Testis (tissue), 3 donors: ENCODE results near the gene ZBTB17. TPM values are rescaled to one million over a fixed set of nuclear protein-coding genes. Genes with fewer than 3 reads are reported as not detected.
A peak's percentile ranks its signal among the peaks of the same experiment; 100 is the strongest.

Experiments
- DNase-seq: peaks from one replicate; pipeline ENCODE4 v3.0.0-alpha.2; 2019
- H3K27ac ChIP-seq, 2 donors: fragments of 200-600 bp; sonication (generic); one replicate each; pipeline ENCODE4 v1.5.1; 2019
- H3K27me3 ChIP-seq: fragments of 200-600 bp; sonication (generic); one replicate; pipeline ENCODE4 v1.5.1; 2019
- H3K36me3 ChIP-seq: fragments of 200-600 bp; sonication (generic); one replicate; pipeline ENCODE4 v1.5.1; 2017; ENCODE audit warnings: low read depth; ENCODE audit errors: missing control alignments
- H3K4me1 ChIP-seq: fragments of 200-600 bp; sonication (generic); one replicate; pipeline ENCODE4 v1.5.1; 2019
- H3K4me3 ChIP-seq, 2 donors: fragments of 200-600 bp; sonication (generic); one replicate each; pipeline ENCODE4 v1.5.1; 2017 to 2019
- H3K9me3 ChIP-seq: fragments of 200-600 bp; sonication (generic); one replicate; pipeline ENCODE4 v1.5.1; 2017
- POLR2A ChIP-seq: fragments of 450-650 bp; IDR thresholded peaks from one replicate; pipeline ENCODE4 v1.6.1; 2017; ENCODE audit warnings: antibody characterized with exemption, mild to moderate bottlenecking, moderate library complexity
- WGBS, 2 donors: methylation state at CpG; one replicate each; pipeline ENCODE4 v1.1.5; 2018; 5-methylcytosine and 5-hydroxymethylcytosine counted together
- intact Hi-C: fragments of 100-400 bp; cut with DNase I; formaldehyde crosslinking; loops from one replicate; pipeline ENCODE4 v1.15.1; 2023; ENCODE audit warnings: low total_unique reads
- polyA plus RNA-seq: library from polyadenylated mRNA; stranded (reverse); fragments of 350-450 nt; fragmentation: Illumina TruSeq; extraction: RNeasy Lipid Tissue Mini Kit (QIAGEN cat#74804); gene quantifications from one replicate; pipeline ENCODE4 v1.2.3, GENCODE V29; 2014; ENCODE audit warnings: low read depth, low replicate concordance; ENCODE audit not compliant: insufficient read depth
- total RNA-seq, 2 donors: library from RNA; depleted of rRNA; stranded (reverse); fragments of >200 nt; gene quantifications; one replicate each; pipeline ENCODE4 v1.2.3, GENCODE V29; 2016
- TF ChIP-seq, protein P1 (sequence below), 3 experiments: fragments of 450-650 bp in 2 of 3; fragments of 200-600 bp in 1 of 3; sonication (generic) in 1 of 3; IDR thresholded peaks; one replicate each; pipeline ENCODE4 v1.5.1; 2016 to 2019; ENCODE audit warnings: antibody characterized with exemption in 3 of 3, mild to moderate bottlenecking in 2 of 3, moderate library complexity in 1 of 3

ZBTB17 gene
- total and polyA plus RNA-seq, 3 donors from 2014 or later = 53.6 to 65.8 (median 60.2) TPM

DNA sequence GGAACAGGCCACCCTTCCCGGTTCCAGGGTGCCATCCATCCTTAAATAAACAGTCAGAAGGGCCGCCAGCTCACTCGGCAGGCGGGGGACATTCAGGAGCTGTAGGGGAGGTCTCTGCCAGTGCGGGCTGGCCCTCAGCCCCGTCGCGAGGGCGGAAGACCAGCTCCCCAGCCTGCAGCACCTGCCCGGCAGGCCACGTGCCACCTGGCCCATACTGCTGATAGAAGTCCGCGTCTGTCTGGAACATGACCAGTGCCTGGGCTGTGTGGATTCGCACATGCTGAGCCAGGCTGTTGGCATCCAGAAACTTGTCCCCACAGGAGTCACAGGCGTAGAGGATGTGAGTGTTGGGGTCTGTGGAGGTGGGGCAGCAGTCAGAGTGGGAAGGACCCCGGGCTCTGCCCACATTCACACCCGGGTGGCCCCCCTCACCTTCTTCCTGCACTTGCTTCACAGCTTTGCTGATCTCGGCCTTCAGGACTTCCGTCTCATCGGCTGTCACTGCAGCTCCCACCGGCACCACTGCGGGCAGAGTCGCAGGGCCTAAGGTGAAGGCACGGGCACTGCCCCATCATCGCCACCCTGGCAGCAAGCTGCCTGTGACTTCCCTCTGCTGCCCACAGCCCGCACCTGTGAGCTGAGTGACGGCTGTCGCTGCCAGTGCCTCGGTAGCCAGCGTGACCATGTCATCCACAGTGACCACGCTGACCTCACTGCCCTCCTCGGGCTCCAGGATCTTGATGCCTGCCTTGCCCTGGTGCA, 33.8 kb downstream of the ZBTB17 start:
- no peak overlapping the region for H3K27ac ChIP-seq
- H3K9me3 ChIP-seq = no peaks in the 10 kb centered on the region
- H3K27me3 ChIP-seq = no peaks in the 10 kb centered on the region
- intact Hi-C loops = no loop called here
- no peak overlapping the region for H3K4me3 ChIP-seq
- DNase-seq = peak; percentile 15
- no peak for TF ChIP-seq POLR2A
- TF ChIP-seq, protein P1, sequence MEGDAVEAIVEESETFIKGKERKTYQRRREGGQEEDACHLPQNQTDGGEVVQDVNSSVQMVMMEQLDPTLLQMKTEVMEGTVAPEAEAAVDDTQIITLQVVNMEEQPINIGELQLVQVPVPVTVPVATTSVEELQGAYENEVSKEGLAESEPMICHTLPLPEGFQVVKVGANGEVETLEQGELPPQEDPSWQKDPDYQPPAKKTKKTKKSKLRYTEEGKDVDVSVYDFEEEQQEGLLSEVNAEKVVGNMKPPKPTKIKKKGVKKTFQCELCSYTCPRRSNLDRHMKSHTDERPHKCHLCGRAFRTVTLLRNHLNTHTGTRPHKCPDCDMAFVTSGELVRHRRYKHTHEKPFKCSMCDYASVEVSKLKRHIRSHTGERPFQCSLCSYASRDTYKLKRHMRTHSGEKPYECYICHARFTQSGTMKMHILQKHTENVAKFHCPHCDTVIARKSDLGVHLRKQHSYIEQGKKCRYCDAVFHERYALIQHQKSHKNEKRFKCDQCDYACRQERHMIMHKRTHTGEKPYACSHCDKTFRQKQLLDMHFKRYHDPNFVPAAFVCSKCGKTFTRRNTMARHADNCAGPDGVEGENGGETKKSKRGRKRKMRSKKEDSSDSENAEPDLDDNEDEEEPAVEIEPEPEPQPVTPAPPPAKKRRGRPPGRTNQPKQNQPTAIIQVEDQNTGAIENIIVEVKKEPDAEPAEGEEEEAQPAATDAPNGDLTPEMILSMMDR (IDR thresholded peaks at IDR 0.05) = no peak
- WGBS, 2 donors = 89 to 90% methylated on average over 32 of the region's 32 CpGs
- H3K4me1 ChIP-seq = peaks cover 20% of the 10 kb centered on the region
- no peaks in the 10 kb centered on the region for H3K36me3 ChIP-seq

DNA sequence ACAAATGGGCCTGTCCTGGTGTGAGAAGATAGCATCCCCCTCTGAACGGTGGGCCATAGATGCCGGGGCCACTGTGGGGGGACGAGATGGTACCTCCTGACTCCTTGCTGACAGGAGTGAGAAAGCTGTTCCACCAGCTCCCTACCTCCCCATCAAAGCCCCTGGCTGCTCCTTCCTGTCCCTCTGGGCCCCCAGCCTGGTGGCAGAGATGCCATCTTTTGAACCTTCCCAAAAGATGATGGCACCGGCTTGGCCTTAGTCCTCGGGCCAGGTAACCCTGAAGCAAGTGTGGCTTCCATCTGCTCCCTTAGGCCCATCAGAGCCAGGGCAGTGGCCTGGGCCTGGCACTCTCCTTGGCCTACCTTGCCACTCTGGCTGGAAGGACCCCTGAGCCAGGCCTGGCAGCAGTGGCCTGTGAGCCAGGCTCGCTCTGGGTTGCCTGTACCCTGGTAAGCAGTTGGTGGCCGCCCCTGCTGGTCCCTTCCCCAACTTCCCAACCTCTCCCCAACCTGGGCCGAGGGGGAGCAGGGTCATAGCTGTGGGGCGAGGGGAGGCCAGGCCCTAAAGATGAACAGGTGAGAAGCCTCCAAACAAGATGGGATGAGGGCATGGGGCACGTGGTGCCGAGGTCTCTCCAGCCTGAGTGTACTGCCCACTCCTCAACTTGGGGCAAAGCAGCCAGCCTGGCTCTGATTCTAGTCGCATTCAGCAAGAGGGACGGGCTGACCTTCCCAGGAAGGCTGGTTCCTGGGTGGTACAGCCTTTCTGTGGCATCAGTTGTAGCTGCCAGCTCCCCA, 34.7 kb downstream of the ZBTB17 start:
- H3K9me3 ChIP-seq = no peaks in the 10 kb centered on the region
- 92 to 100% methylated on average over 3 to 13 of the region's 13 CpGs for WGBS, 2 donors
- H3K4me1 ChIP-seq = peaks cover 20% of the 10 kb centered on the region
- intact Hi-C loops = no loop called here
- no peak overlapping the region for H3K27ac ChIP-seq
- no peaks in the 10 kb centered on the region for H3K36me3 ChIP-seq
- no peaks in the 10 kb centered on the region for H3K27me3 ChIP-seq
- no peak overlapping the region for H3K4me3 ChIP-seq
- DNase-seq = peak; percentile 11
- TF ChIP-seq, protein P1 (IDR thresholded peaks at IDR 0.05) = no peak
- TF ChIP-seq POLR2A = no peak

DNA sequence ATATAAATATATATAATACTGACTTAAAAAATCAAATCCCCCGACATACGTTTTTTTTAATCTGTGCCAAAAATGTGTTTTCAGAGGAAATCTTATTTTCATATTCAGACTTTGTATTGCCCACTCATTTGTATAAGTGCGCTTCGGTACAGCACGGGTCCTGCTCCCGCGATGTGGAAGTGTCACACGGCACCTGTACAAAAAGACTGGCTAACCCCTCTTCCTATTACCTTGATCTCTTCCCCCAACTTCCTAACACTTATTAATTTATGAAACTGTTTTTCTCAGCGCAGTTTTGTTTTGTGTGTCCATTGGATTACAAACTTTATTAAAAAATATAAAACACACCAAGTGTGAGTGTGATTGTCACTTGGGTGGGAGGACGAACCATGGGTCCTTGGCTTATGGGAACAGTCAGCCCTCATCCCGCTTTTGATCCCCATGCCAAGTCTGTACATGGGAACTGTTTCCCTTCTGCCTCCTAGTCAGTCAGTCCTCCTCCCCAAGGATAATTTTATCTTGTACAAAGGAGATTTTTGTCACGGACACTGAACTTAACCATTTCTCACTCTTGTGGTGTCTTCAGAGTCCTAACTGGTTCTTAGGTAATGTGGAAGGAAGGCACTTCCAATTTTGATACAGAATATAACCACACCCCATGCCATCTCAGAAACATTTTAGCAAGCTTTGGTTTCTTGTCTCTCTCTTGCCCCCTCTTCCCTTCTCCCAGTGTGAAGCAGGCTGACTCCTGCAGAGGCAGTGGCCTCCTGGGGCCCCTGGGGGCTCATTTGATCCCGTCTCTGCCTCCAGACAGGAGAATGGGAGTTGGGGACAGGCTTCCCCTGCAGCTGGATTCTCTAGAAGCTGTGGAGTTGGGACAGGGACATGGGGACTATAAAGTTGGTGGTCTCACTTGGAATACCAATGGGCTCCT, 35.5 kb downstream of the ZBTB17 start:
- peaks cover 20% of the 10 kb centered on the region for H3K4me1 ChIP-seq
- no peaks in the 10 kb centered on the region for H3K36me3 ChIP-seq
- H3K4me3 ChIP-seq = no peak overlapping the region
- intact Hi-C loops = no loop called here
- WGBS, 2 donors = 81 to 85% methylated on average over 13 of the region's 13 CpGs
- no peaks in the 10 kb centered on the region for H3K9me3 ChIP-seq
- no peak for TF ChIP-seq POLR2A
- TF ChIP-seq, protein P1 (IDR thresholded peaks at IDR 0.05) = no peak
- H3K27me3 ChIP-seq = no peaks in the 10 kb centered on the region
- H3K27ac ChIP-seq = peak overlapping the region in 1 of 2 donors; percentile 72
- no peak for DNase-seq

DNA sequence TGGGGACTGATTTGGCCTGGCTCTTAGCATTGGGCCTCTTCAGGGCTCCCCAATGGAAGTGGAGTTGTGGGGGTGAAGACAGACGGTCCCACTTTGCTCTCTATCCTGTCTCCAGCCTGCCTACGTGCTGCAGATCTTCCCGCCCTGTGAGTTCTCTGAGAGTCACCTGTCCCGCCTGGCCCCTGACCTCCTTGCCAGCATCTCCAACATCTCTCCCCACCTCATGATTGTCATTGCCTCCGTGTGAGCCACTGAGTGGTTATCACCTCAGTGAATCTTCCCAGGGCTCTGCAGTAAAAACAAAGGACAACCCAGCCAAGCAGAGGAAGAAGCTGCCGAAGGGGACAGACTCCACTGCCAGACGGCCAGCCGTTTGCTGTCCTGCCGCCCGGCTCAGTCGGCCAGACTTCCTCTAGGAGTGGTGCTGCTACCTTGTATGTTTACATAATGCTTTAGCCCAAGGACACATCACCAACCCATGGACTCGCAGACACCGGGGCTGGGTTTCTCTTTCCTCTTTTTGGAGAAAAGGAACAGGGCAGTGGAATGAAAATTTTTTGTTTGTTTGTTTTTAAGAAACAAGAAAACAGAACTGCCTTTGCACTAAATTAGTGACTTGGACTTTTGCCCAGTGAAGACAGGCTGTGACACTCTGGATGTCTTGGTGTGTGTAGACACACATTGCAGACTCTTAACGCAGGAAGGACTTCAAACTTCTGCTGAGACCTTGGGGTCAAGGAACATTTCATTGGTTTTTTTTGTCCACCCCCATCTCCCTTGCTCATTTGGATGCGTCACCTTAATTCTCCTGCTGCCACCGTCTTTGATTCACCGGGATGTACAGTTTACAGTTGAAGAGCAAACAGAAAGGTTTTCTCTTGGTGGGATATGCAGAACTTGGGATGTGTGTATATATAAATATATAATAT, 36.5 kb downstream of the ZBTB17 start:
- no peak overlapping the region for H3K4me3 ChIP-seq
- H3K4me1 ChIP-seq = peaks cover 14% of the 10 kb centered on the region
- intact Hi-C loops = no loop called here
- TF ChIP-seq, protein P1 (IDR thresholded peaks at IDR 0.05) = no peak
- no peak for TF ChIP-seq POLR2A
- 52 to 55% methylated on average over 17 of the region's 17 CpGs for WGBS, 2 donors
- peak overlapping the region; percentile 70 to 72 for H3K27ac ChIP-seq
- H3K9me3 ChIP-seq = no peaks in the 10 kb centered on the region
- no peaks in the 10 kb centered on the region for H3K27me3 ChIP-seq
- DNase-seq = peak; percentile 52
- H3K36me3 ChIP-seq = no peaks in the 10 kb centered on the region
